Activated T-helper 9 cell treated with anti-CD3 and anti-CD28 coated beads, Interleukin-2, amount 50 U/mL, for 16 hours (primary cell): Measurements from ENCODE around the gene TPK1.
"Not testable (repeated sequence)": the region's sequence is repeated elsewhere in the genome, so short reads cannot be mapped to it uniquely, and the experiment has no call there.

ENCODE experiments used
- DNase-seq: peaks from one replicate; pipeline ENCODE4 v3.0.0-alpha.2; 2020; ENCODE audit warnings: low read depth

The TPK1 gene

DNA sequence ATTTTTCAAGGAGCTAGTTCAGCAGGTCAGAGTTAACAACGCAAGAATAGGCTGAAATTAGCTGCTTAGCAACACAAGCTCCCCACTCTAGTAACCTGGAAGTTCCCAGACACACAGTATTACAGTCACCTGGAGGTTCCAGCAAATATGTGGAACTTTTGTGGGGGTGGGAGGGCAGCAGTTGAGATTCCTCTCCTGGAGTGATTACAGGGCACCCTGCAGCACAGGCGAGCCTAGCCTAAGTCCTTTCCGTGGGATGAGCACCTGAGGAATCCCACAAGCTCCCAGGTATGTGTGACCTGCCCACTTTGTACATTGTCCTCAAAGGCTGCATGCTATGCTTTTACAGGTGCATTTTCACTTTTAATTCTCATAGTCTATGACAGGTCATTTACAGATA is 13.6 kb downstream of the TPK1 start:
- no peak for DNase-seq

DNA sequence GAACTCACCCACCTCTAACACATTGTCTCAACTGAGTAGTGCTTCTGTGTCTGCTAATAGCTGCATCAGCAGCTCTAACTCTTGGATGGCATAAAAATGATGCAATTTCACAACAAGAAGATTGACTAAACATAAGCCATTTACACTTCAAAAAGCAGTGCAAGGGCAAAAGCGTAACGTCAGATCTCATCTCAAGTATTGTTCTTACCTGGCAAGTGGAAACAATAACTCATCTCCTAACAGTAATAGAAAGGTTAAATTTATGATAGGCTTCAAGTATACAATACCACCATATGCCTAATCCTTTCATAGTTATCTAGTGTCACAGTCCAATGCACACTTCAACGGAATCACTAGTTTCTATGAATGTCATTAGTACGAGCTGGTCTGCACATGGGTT is 14.8 kb downstream of the TPK1 start:
- DNase-seq = no peak

DNA sequence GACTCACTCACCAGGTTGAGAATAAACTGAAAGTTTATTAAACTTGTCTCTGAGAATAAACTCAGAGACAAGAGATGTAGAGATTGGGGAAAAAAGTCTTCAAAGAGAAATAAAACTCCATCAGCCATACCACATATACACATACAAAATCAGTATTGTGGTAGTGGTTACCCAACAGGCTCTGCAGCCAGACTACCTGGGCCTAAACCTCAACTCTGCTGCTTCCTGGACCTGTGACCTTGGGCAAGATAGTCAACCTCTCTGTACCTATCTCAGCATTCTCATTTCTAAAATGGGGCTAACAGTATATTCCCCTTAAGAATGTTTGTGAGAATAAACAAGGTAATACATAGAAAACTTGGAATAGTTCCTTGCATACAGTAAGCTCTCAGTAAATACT is 15.3 kb downstream of the TPK1 start:
- DNase-seq = no peak

- DNase-seq = no peak
Observed at GRCh38 chr7:144819566-144819965, 16.3 kb downstream of the TPK1 start.

DNA sequence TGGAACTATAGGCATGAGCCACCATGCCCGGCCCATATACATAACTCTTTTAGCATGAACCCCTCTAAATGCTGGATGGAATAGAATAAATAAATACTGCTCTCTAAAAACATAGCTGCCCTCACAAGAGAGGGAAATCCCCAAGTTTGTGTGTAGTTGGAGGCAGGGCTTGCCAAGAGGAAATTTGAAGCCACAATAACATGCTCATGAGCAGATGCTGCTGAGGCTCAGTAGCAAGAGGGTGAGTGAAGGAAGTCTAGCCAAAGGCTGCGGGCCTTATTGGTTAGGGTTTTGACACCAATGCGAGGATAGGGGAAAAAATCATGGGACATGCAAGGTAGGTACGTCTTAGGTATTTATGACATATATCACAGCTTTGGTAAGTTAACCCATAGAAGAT is 17.3 kb downstream of the TPK1 start:
- no peak for DNase-seq

DNA sequence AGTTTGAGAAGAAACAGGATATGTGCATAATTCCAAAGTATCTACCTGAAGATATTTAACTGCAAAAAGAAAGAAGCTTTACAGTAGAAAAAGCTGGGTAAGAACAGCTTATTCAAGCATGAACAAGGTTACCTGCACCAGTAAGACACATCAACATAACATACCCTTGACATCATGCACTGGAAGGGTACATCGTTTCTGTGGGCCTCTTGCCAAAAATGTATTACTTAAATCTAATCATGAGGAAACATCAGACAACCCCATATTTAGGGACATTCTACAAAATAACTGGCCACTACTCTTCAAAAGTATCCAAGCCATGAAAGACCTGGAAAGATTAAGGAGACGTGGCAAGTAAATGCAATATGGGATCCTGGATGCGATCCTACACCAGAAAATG is 18.9 kb downstream of the TPK1 start:
- no peak for DNase-seq

DNA sequence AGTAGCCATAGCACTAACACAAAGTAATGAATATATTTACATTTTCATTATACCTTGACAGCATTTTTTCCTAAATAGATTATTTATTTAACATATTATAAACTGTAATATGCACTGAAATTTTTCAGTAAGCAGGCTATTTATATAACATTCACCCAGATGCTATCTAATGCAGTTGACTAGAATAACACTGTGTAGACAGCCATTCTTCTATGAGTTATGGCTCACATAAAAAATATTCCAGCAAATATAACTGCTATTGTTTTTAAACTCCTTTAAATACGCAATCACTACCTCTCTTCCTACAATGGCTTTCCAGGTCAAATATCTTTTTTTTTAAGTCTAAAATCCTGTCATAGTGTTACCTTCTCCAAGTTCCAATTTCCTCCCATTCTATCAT is 21.6 kb downstream of the TPK1 start:
- DNase-seq = no peak

GRCh38 chr7:144812379-144813283 is 23.2 kb downstream of the TPK1 start:
- DNase-seq = no peak

- DNase-seq = no peak
Observed at GRCh38 chr7:144805627-144806239, 30.1 kb downstream of the TPK1 start.

- not testable (repeated sequence) for DNase-seq
Observed at GRCh38 chr7:144800678-144801436, 35.0 kb downstream of the TPK1 start.

DNA sequence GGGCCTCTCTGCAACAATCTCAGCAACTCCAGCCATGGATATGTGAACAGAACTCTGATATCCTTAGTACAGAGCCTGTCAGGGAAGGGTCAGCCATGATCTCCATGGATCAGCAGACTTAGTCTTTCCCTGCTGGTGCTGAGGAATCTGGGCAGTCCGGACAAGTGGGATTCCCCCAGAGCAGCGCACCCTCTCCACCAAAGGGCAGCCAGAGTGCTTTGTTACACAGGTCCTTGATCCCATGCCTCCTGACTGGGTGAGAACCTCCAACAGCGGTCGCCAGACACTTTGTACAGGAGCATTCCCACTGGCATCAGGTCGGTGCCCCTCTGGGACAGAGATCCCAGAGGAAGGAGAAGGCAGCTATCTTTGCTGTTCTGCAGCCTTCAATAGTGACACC is 38.9 kb downstream of the TPK1 start:
- DNase-seq = no peak

GRCh38 chr7:144792050-144792449 is 43.8 kb downstream of the TPK1 start:
- no peak for DNase-seq

DNA sequence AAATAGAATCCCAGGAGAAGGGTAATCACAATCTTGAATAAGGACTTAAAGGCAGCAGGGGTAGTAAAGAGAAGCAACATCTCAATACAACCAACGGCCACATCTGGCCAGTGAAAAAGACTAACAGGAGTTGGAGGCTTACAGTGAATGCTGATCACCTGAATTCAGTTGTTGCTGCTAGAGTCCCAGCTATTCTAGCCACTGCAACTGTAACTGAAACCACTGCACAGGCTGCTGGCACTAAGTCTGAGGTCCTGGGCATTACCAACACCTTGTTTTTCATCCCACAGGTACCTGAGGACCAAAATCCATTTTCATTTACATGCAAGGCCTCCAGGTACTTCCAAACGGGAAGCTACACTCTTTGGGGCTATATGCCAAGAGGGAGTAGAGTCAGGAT is 44.4 kb downstream of the TPK1 start:
- DNase-seq = no peak

DNA sequence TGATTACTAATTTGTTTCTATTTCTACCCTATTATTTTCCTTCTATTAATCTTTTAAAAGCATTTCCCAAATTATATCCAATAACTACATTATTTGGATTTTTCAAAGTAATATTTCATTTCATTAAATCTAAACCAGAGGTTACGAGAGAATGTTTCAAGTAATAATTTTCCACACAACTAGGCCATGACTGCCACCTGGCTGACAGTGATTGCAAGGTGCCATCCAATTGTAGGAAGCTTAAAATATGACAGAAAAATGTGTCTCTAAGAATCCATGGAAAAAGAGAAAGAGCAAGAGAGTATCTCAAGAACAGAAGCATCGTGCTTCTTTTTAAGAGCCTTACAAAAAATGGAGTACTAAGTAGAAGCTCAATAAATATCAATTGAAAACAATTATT is 48.7 kb downstream of the TPK1 start:
- DNase-seq = no peak

DNA sequence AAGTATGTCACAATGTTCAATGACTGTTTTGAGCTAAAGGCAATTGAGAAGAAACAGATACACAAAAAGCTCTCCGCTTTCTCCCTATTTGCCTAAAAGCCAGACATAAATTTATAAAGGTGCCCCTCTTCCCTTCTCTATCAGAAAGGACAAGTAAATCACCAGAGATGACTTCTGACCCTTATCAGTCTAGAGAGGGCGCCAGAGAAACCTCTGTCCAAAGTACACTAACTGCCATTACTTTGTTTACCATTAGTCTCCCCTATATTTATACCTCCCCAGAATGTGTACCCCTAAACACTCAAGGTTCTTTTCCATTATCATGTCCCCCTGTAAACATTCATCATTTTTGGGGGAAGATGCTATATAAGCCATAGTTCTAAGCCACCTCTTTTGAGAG is 49.3 kb downstream of the TPK1 start:
- no peak for DNase-seq

DNA sequence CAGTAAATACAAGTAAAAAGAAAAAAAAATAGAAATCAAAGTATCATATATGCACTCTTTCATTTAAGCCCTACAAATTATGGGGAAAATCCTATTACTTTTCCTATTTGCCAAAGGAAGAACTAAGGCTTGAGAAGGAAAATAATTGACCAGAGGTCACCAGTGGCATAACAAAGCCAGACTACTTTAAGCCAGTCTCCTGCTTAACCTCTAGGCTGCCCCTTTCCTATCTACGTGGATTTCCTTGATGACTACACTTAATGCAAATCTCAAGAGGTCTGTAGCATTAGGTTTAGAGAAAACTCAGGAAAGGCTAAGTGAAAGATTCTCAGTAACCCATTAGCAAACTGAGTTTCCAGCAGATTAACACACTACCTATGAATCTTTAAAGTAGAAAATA is 49.8 kb downstream of the TPK1 start:
- DNase-seq = no peak

GRCh38 chr7:144785521-144785920 is 50.3 kb downstream of the TPK1 start:
- DNase-seq = no peak

GRCh38 chr7:144784943-144785342 is 50.9 kb downstream of the TPK1 start:
- DNase-seq = no peak

DNA sequence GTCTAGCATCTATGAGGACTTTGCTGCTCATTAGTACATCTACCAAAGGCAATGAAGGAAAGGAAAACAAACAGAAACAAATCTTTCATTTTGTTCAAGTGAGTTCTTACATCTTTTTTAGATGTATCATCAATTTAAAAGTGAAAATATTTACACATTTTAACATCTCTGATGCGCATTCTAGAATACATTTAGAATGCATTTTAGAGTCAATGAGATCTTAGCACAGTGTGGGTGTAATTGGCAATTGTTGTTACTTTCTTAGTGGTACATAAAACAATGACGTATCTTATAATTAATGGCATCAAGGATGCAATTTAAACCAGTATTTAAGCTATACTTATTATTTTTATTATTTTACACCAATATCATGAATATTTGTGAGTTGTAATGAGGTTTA is 51.4 kb downstream of the TPK1 start:
- no peak for DNase-seq

DNA sequence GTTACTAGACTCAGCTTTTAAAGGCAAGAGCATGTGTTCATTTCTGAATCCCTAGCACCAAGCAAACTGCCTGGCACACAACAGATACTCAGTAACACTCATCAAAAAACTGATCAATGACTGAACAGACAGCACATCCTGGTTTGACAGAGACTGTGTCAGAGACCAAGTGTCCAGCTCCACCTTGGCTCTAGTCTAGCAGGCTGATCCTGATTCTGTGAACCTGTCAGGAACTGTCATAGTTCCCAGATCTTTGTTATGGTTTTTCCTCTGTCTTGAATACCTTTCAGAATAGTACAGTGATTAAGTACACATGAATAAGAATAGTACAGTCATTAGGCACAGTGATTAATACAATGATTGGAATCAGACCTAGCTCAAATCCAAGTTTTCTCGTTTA is 53.0 kb downstream of the TPK1 start:
- no peak for DNase-seq

DNA sequence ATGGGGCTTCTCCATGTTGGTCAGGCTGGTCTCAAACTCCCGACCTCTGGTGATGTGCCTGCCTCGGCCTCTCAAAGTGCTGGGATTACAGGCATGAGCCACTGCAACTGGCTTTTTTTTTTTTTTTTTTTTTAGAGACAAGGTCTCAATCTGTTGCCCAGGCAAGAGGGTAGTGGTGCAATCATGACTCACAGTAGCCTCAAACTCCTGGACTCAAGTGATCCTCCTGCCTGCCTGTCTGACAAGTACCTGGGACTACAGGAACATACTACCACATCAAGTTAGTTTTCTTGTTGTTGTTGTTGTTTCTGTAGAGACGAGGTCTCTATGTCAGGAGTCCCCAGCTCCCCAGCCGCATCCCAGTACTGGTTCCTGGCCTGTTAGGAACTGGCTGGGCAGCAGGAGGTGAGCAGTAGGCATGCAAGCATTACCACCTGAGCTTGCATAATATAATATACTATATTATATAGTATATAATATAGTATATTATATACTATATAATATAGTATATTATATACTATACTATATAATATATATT is 55.7 kb downstream of the TPK1 start:
- no peak for DNase-seq

DNA sequence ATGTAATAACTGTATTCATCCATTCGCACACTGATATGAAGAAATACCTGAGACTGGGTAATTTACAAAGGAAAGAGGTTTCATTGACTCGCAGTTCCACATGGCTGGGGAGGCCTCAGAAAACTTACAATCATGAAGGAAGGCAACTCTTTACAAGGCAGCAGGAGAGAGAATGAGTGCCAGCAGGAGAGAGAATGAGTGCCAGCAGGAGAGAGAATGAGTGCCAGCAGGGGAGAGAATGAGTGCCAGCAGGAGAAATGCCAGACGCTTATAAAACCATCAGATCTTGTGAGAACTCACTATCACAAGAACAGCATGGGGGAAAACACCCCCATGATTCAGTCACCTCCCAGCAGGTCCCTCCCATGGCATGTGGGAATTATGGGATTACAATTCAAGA is 58.0 kb downstream of the TPK1 start:
- not testable (repeated sequence) for DNase-seq
